HG02840 (cell line): Measurements from ENCODE around the gene MACO1.
"Not testable (repeated sequence)": the region's sequence is repeated elsewhere in the genome, so short reads cannot be mapped to it uniquely, and the experiment has no call there.

Experiments used
- ATAC-seq: cut with Tn5 transposase; IDR thresholded peaks from one replicate; pipeline ENCODE4 v1.9.1; 2021; ENCODE audit warnings: mild to moderate bottlenecking, moderate library complexity, moderate number of reproducible peaks; ENCODE audit not compliant: unreplicated experiment, low FRiP score

Gene MACO1

GRCh38 chr1:25451908-25452307 lies 21.2 kb downstream of the MACO1 start:
- ATAC-seq: no peak

DNA sequence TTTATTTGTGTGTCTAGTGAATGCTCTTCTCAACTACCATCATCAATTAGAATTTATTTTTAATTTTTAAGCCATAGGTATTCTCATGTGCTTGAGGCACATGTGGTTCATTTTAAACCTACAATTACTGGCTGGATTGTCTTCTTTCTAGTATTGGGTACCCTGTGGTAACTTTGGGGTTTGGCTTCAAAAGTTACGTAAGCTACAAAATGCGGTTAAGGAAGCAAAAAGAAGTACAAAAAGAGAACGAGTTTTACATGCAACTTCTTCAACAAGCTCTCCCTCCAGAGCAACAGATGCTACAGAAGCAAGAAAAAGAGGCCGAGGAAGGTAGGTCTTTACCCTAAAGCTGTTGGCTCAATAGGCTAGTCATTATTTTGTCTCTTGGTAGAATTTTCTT lies 25.8 kb downstream of the MACO1 start:
- no peak for ATAC-seq

- no peak for ATAC-seq
These were observed 28.0 kb downstream of the MACO1 start for GRCh38 chr1:25458541-25459298.

GRCh38 chr1:25460020-25460419 lies 29.3 kb downstream of the MACO1 start:
- no peak for ATAC-seq

- ATAC-seq: not testable (repeated sequence)
These were observed 30.1 kb downstream of the MACO1 start for GRCh38 chr1:25460816-25461215.

- no peak for ATAC-seq
These were observed 31.2 kb downstream of the MACO1 start for GRCh38 chr1:25461849-25462248.

DNA sequence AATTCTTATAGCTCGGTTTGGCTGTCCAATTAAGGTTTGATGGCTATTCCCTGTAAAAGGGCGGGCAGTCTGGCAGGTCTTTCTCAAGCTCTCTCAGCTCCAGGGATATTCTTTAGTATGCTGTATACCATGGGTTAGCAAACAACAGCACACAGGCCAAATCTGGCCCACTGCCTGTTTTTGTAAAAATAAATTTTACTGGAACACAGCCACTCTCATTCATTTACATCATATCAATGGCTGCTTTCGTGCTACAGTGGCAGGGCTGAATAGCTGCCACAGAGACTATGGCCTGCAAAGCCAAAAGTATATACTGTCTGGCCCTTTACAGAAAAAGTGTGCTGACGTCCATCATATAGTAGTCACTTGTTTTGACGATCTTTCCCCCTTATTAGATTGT lies 32.0 kb downstream of the MACO1 start:
- no peak for ATAC-seq

DNA sequence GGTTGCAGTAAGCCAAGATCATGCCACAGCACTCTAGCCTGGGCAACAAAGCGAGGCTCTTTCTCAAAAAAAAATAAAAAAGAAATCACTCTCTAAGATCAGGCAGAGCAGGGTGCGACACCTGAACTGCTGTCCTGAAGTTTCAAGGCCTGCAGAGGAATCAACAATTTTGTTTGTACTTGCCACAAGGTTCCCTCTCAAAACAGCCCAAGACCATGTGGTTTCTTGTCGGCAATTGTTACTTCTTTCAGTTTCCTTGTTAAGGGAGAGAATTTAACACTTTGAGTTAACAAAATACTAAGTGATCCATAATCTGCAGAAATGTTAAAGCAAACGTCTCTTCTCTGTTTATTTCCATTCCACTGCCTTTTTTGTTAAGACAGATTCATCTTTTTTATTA lies 36.5 kb downstream of the MACO1 start:
- no peak for ATAC-seq

DNA sequence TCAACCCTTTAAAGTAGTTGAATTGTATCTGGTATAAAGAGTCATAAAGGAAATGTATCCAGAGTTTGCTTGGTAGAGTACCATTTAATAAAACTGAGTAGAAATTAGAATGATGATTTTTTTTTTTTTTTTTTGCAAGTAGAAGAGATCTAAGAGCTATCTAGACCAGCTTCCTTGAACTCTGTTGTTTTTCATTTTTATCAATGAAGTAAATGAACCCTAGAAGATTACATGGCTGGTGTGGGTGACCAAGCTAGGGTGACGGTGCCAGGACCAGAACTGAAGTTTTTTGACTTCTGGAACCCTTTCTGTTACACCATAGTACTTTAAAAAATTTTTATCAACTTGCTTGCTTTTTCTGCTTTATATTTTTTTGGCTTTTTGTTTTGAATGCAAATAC lies 36.9 kb downstream of the MACO1 start:
- ATAC-seq: no peak

- ATAC-seq: no peak
These were observed 37.3 kb downstream of the MACO1 start for GRCh38 chr1:25468033-25468432.

DNA sequence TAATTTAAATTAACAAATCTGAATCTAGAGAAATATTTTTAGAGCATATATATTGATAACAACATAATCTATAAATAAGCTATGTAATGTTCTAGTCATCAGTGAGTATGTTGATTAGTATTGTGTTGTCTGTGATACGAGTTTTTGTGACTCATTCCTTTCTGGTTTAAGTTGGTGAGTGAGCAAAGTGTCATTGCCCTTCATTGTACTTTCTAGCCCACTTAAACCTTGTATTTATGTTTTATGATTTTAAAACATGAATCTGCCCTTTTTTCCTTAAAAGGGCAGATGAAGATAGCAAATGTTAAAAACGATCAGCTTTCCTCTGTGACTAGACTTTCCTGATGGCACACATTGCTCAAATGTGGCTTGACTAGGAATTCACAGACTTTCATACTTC lies 38.5 kb downstream of the MACO1 start:
- ATAC-seq: no peak

- ATAC-seq: no peak
These were observed 41.8 kb downstream of the MACO1 start for GRCh38 chr1:25472471-25472870.

GRCh38 chr1:25473653-25474225 lies 43.0 kb downstream of the MACO1 start:
- no peak for ATAC-seq

DNA sequence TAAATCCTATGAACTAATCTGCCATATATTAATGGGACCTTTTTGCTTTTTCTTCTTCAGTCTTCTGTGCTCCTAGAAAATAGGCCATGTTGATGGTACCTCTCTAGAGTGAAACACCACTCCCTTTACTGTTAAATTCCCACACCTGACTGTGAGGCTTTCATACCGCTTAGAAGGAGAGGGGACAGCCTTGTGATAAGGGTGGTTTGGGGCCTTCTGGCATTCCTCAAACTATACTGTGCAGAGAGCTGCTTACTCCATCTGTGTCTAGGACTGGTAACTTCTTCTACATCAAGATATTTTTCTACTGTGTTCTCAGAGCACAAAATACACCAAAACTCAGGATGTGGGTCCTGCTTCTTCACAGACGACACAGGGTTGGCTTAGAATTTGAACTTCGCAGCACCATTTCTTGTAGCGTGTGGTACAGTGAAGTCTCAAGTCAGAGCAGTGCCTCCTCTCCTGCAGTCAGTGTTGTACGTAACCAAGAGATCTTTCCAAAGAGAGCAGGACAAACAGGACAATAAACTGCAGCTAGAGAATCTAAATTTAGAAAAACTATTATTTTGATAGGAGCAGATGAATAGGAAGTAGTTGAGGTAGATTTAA lies 43.8 kb downstream of the MACO1 start:
- ATAC-seq: no peak

GRCh38 chr1:25476186-25477097 lies 45.7 kb downstream of the MACO1 start:
- ATAC-seq: no peak

- no peak for ATAC-seq
These were observed 46.8 kb downstream of the MACO1 start for GRCh38 chr1:25477448-25478034.

GRCh38 chr1:25478633-25479032 lies 47.9 kb downstream of the MACO1 start:
- no peak for ATAC-seq

GRCh38 chr1:25481625-25482024 lies 50.9 kb downstream of the MACO1 start:
- ATAC-seq: no peak

DNA sequence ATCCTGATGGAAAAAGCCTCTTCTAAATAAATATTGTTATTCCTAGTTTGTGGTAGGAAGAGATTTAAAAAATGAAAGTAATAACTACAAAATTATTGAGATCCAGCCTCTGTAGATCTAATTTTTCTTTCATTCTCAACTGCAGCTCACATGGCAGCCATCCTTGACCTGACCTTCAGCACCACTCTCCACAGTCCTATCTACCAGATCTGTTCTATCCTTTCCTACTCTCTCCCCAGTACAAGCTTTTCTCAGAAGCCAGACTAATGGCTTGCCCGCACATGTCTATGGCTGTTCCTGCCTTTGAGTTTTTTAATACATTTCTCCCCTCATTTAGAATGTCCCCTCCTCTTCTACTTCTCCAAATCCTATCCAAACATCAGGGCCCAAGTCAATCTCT lies 51.5 kb downstream of the MACO1 start:
- no peak for ATAC-seq

GRCh38 chr1:25484096-25484495 lies 53.4 kb downstream of the MACO1 start:
- no peak for ATAC-seq

GRCh38 chr1:25484533-25484932 lies 53.8 kb downstream of the MACO1 start:
- ATAC-seq: no peak
